Natural killer cell (primary cell): ENCODE results near the gene TAX1BP1. TPM values are rescaled to one million over a fixed set of nuclear protein-coding genes. Genes with fewer than 3 reads are reported as not detected.

Experiments
- ATAC-seq, 3 donors: fragments of 150-1000 bp in 2 of 3; fragments of 200-7000 bp in 1 of 3; cut with Tn5 transposase; 1 replicate in 1 of 3; 2 replicates in 2 of 3; pipeline ENCODE4 v1.10.0; 2021; ENCODE audit warnings: mild to moderate bottlenecking in 2 of 3, moderate library complexity in 2 of 3
- DNase-seq, 2 donors: peaks; one replicate each; pipeline versions ENCODE4 v3.0.0 to v3.0.0-alpha.2; 2013 to 2021; ENCODE audit warnings: mixed read lengths in 1 of 2
- H3K27ac ChIP-seq: one replicate; pipeline ENCODE4 v1.5.1; 2013; ENCODE audit warnings: mild to moderate bottlenecking, low read length
- H3K27me3 ChIP-seq: one replicate; pipeline ENCODE4 v1.6.1; 2013; ENCODE audit warnings: low read length; ENCODE audit not compliant: control insufficient read depth, insufficient read depth
- H3K36me3 ChIP-seq: one replicate; pipeline ENCODE4 v1.6.1; 2013; ENCODE audit warnings: low read length; ENCODE audit not compliant: control insufficient read depth, insufficient read depth
- H3K4me1 ChIP-seq: one replicate; pipeline ENCODE4 v1.6.1; 2013; ENCODE audit warnings: low read length; ENCODE audit not compliant: control insufficient read depth, insufficient read depth
- H3K4me3 ChIP-seq: one replicate; pipeline ENCODE4 v1.5.1; 2013; ENCODE audit warnings: low read length
- H3K9me3 ChIP-seq: one replicate; pipeline ENCODE4 v1.6.1; 2013; ENCODE audit warnings: low read length; ENCODE audit not compliant: control insufficient read depth, insufficient read depth
- H3K27ac Mint-ChIP-seq, 2 donors: one replicate each; pipeline ENCODE4 v1.8.0; 2022; ENCODE audit warnings: mild to moderate bottlenecking in 2 of 2, mixed read lengths in 2 of 2, moderate library complexity in 1 of 2
- H3K27me3 Mint-ChIP-seq, 2 donors: one replicate each; pipeline ENCODE4 v1.8.0; 2022; ENCODE audit warnings: low read depth in 2 of 2, mixed read lengths in 2 of 2
- H3K36me3 Mint-ChIP-seq: one replicate; pipeline ENCODE4 v1.8.0; 2022; ENCODE audit warnings: mixed read lengths
- H3K4me1 Mint-ChIP-seq, 2 donors: one replicate each; pipeline ENCODE4 v1.8.0; 2022; ENCODE audit warnings: mixed read lengths in 2 of 2
- H3K4me3 Mint-ChIP-seq: one replicate; pipeline ENCODE4 v1.8.0; 2022; ENCODE audit warnings: mild to moderate bottlenecking, moderate library complexity, mixed read lengths
- H3K9me3 Mint-ChIP-seq, 2 donors: one replicate each; pipeline ENCODE4 v1.8.0; 2022; ENCODE audit warnings: mixed read lengths in 2 of 2
- WGBS: methylation state at CpG from one replicate; pipeline ENCODE4 v1.1.7; 2013; ENCODE audit warnings: missing lambda C conversion rate; ENCODE audit not compliant: insufficient coverage; 5-methylcytosine and 5-hydroxymethylcytosine counted together
- intact Hi-C: fragments of 100-400 bp; cut with micrococcal nuclease; formaldehyde crosslinking; loops from one replicate; pipeline ENCODE4 v1.14.2; 2022
- total RNA-seq, 4 donors: library from RNA; stranded (reverse); fragments of 120-200 nt in 1 of 4; gene quantifications; one replicate each; pipeline versions ENCODE4 v1.2.3 to v1.2.4, GENCODE V29; 2013 to 2022
- TF ChIP-seq, protein P1 (sequence below): fragments of 200-600 bp; IDR thresholded peaks from one replicate; pipeline ENCODE4 v1.8.0; 2022; ENCODE audit warnings: antibody characterized with exemption

TAX1BP1 gene
- total RNA-seq, 3 donors from 2014 or later (not counting 1 experiment from before 2014, with no cell fraction given), result 135 to 158 (median 150) TPM

- Histone ChIP-seq H3K4me1 (no peaks in the 10 kb centered on the region), H3K36me3 (peaks cover 42% of the 10 kb centered on the region), H3K9me3 (no peaks in the 10 kb centered on the region), H3K27me3 (no peaks in the 10 kb centered on the region), H3K4me3 (no peak overlapping the region), H3K27ac (no peak overlapping the region)
- ATAC-seq, result no peak
- Mint-ChIP-seq H3K36me3 (peaks cover 16% of the 10 kb centered on the region), H3K4me3 (no peak overlapping the region), H3K4me1 (peaks cover 4 to 19% of the 10 kb centered on the region in 2 donors), H3K27me3 (no peaks in the 10 kb centered on the region), H3K27ac (no peak overlapping the region), H3K9me3 (no peaks in the 10 kb centered on the region)
- WGBS, result 86% methylated on average over 1 of the region's 2 CpGs
- TF ChIP-seq, protein P1, sequence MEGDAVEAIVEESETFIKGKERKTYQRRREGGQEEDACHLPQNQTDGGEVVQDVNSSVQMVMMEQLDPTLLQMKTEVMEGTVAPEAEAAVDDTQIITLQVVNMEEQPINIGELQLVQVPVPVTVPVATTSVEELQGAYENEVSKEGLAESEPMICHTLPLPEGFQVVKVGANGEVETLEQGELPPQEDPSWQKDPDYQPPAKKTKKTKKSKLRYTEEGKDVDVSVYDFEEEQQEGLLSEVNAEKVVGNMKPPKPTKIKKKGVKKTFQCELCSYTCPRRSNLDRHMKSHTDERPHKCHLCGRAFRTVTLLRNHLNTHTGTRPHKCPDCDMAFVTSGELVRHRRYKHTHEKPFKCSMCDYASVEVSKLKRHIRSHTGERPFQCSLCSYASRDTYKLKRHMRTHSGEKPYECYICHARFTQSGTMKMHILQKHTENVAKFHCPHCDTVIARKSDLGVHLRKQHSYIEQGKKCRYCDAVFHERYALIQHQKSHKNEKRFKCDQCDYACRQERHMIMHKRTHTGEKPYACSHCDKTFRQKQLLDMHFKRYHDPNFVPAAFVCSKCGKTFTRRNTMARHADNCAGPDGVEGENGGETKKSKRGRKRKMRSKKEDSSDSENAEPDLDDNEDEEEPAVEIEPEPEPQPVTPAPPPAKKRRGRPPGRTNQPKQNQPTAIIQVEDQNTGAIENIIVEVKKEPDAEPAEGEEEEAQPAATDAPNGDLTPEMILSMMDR, result no peak
- intact Hi-C loops, result no loop called here
- no peak for DNase-seq
Measured at GRCh38 chr7:27799212-27799611, 59.2 kb downstream of the TAX1BP1 start.

DNA sequence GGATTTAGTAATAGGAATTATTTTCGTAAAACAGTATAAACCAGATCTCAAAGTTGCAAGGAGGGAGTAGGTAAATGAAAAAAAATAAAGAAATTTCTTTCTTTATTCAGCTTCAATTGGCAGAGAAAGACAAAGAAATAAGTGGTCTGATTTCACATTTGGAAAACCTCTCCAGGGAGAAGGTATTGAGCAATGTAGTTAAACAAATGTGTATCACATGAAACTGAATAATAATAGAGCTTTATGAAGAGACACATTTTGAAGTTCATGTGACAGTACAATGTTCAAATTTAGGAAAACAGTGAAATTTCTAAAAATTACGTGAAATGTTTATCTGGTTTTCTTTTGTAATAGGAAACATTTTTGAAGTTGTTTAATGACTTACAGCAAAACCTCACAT, 63.0 kb downstream of the TAX1BP1 start:
- no peaks in the 10 kb centered on the region for H3K27me3 Mint-ChIP-seq
- no peaks in the 10 kb centered on the region for H3K27me3 ChIP-seq
- no peaks in the 10 kb centered on the region for H3K4me1 ChIP-seq
- DNase-seq, result no peak
- H3K27ac Mint-ChIP-seq, result no peak overlapping the region
- TF ChIP-seq, protein P1, result no peak
- no CpG with 5 or more reads among the region's 2 CpGs for WGBS
- H3K4me3 Mint-ChIP-seq, result no peak overlapping the region
- peaks cover 18 to 30% of the 10 kb centered on the region in 2 donors for H3K4me1 Mint-ChIP-seq
- H3K36me3 Mint-ChIP-seq, result peaks cover 16% of the 10 kb centered on the region
- H3K9me3 ChIP-seq, result no peaks in the 10 kb centered on the region
- no peak for ATAC-seq
- H3K27ac ChIP-seq, result no peak overlapping the region
- H3K36me3 ChIP-seq, result peaks cover 24% of the 10 kb centered on the region
- H3K9me3 Mint-ChIP-seq, result no peaks in the 10 kb centered on the region
- H3K4me3 ChIP-seq, result no peak overlapping the region
- intact Hi-C loops, result no loop called here

DNA sequence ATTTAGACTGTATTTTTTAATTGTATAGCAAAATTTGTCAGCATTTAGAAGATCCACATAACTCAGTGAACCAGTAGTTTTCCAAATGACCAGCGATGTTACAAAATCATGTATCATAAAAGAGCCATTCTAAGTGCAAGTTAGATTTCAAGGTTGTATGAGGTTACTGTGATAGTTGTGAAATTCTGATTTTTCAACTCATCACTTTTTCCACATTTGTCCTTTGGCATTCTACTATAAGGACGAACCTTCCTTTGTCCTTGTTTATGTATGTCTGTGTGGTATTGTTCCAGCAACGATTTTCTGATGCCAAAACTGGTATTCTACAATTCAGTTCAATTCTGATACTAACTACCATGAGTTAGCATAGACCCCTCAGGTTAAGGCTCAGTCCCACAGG, 64.2 kb downstream of the TAX1BP1 start:
- H3K36me3 ChIP-seq, result peaks cover 21% of the 10 kb centered on the region
- no peak overlapping the region for H3K27ac Mint-ChIP-seq

DNA sequence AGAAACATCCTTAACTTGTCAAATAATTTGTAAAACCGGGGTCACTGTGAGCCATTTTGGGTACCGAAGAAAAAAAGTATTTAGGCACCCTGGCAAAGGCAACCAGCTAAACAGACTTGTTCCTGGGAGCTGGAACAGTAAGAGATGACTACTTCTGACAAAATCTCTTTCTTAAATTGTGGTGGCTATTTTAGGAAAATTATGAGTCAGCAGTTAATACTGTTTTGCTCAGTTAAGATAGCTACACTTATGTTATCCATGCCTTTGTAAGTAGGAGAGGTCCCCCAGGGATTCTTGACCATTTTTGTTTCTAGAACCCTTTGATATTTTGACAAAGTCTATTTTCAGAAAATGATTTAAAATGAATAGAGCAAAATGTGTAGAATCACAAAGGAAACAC, 68.7 kb downstream of the TAX1BP1 start:
- 97% methylated on average over 2 of the region's 2 CpGs for WGBS
- Histone ChIP-seq H3K4me1 (no peaks in the 10 kb centered on the region), H3K27me3 (no peaks in the 10 kb centered on the region), H3K36me3 (peaks cover 8% of the 10 kb centered on the region), H3K9me3 (no peaks in the 10 kb centered on the region), H3K27ac (no peak overlapping the region), H3K4me3 (no peak overlapping the region)
- Mint-ChIP-seq H3K4me1 (peaks cover 24 to 30% of the 10 kb centered on the region in 2 donors), H3K4me3 (no peak overlapping the region), H3K27ac (no peak overlapping the region), H3K9me3 (no peaks in the 10 kb centered on the region), H3K36me3 (no peaks in the 10 kb centered on the region), H3K27me3 (no peaks in the 10 kb centered on the region)
- DNase-seq, result no peak
- intact Hi-C loops, result no loop called here
- ATAC-seq, result no peak
- TF ChIP-seq, protein P1, result no peak

More for the DNA sequence above, 64.2 kb downstream of the TAX1BP1 start:
- Mint-ChIP-seq H3K9me3 (no peaks in the 10 kb centered on the region), H3K36me3 (peaks cover 16% of the 10 kb centered on the region), H3K4me3 (no peak overlapping the region), H3K27me3 (no peaks in the 10 kb centered on the region), H3K4me1 (peaks cover 21 to 23% of the 10 kb centered on the region in 2 donors)
- H3K27ac ChIP-seq, result no peak overlapping the region
- no peaks in the 10 kb centered on the region for H3K9me3 ChIP-seq
- DNase-seq (no peak), ATAC-seq (no peak)
- H3K4me3 ChIP-seq, result no peak overlapping the region
- TF ChIP-seq, protein P1, result no peak
- no peaks in the 10 kb centered on the region for H3K27me3 ChIP-seq
- intact Hi-C loops, result no loop called here
- no peaks in the 10 kb centered on the region for H3K4me1 ChIP-seq
- 100% methylated on average over 2 of the region's 3 CpGs for WGBS
